A549 treated with dexamethasone at 1 μM for 4 hours (cell line): ENCODE data around the gene ENTPD3. TPM values are rescaled to one million over a fixed set of nuclear protein-coding genes. Genes with fewer than 3 reads are reported as not detected.

Experiments used
- total RNA-seq: library from RNA; stranded (reverse); fragments of 200-300 nt; extraction: Qiagen RNA extraction; gene quantifications from 5 replicates; pipeline ENCODE4 v1.2.3, GENCODE V29; 2022

Gene ENTPD3
- 0.03 to 0.05 TPM (median 0.04 TPM) in 3 of 5 replicates, not detected in the others for total RNA-seq

GRCh38 chr3:40387001-40387894 lies at the start of gene ENTPD3:
Gene ENTPD3 (plus strand): TSS chr3:40387184. CDS start chr3:40388058, 874 bp downstream.

GRCh38 chr3:40456940-40457823 lies 70.2 kb downstream of the ENTPD3 start, which contains the start of gene RPL14:
Gene RPL14 (plus strand): TSS chr3:40457339. CDS start chr3:40457472, 133 bp downstream.

GRCh38 chr3:40476478-40477470 lies 89.8 kb downstream of the ENTPD3 start, which contains the start of gene ZNF619:
Gene ZNF619 (plus strand): TSS chr3:40477122. CDS start chr3:40477980, 858 bp downstream.

Other genes with a start within 250 kb of the ENTPD3 start
- gene EIF1B, start 77.5 kb upstream of the ENTPD3 start, total RNA-seq: 54.5 to 71.4 TPM (median 62.6 TPM) in 5 replicates
- 644 to 754 TPM (median 665 TPM) in 5 replicates for gene RPL14, start 70.2 kb downstream of the ENTPD3 start, total RNA-seq
- gene ZNF619, start 89.9 kb downstream of the ENTPD3 start, total RNA-seq: 2.0 to 2.4 TPM (median 2.3 TPM) in 5 replicates
- 1.7 to 2.0 TPM (median 1.8 TPM) in 5 replicates for gene ZNF620, start 118.9 kb downstream of the ENTPD3 start, total RNA-seq
- gene ZNF621, start 137.8 kb downstream of the ENTPD3 start, total RNA-seq: 5.8 to 9.3 TPM (median 7.5 TPM) in 5 replicates